Small intestine (tissue), 7 donors: ENCODE results near the gene PAM. TPM values are rescaled to one million over a fixed set of nuclear protein-coding genes. Genes with fewer than 3 reads are reported as not detected.

ENCODE experiments used
- DNase-seq, 2 donors: peaks; one replicate each; pipeline versions ENCODE4 v3.0.0 to v3.0.0-alpha.2; 2013
- FAIRE-seq: peaks from 2 replicates; lab custom pipeline; 2012; peaks lifted over from hg19 to GRCh38; lab: Jason Lieb, UNC
- H3K27ac ChIP-seq, 3 donors: one replicate each; pipeline ENCODE4 v1.5.1; 2013; ENCODE audit warnings: low read length in 2 of 3, mild to moderate bottlenecking in 2 of 3, control low read depth in 1 of 3, inconsistent platforms in 1 of 3, low read depth in 1 of 3, moderate library complexity in 1 of 3
- H3K27me3 ChIP-seq, 3 donors: one replicate each; pipeline ENCODE4 v1.6.1; 2013; ENCODE audit warnings: low read length in 3 of 3, inconsistent platforms in 1 of 3; ENCODE audit not compliant: control insufficient read depth in 3 of 3, insufficient read depth in 3 of 3
- H3K36me3 ChIP-seq, 3 donors: one replicate each; pipeline ENCODE4 v1.6.1; 2013; ENCODE audit warnings: low read length in 3 of 3, inconsistent platforms in 1 of 3, low read depth in 1 of 3, mild to moderate bottlenecking in 1 of 3, moderate library complexity in 1 of 3; ENCODE audit not compliant: control insufficient read depth in 3 of 3, insufficient read depth in 2 of 3
- H3K4me1 ChIP-seq, 3 donors: one replicate each; pipeline ENCODE4 v1.6.1; 2013; ENCODE audit warnings: low read length in 2 of 3, inconsistent platforms in 1 of 3, low read depth in 1 of 3, mild to moderate bottlenecking in 1 of 3, moderate library complexity in 1 of 3; ENCODE audit not compliant: control insufficient read depth in 3 of 3, insufficient read depth in 2 of 3
- H3K4me3 ChIP-seq, 3 donors: one replicate each; pipeline ENCODE4 v1.5.1; 2013; ENCODE audit warnings: low read length in 3 of 3, control low read depth in 1 of 3, inconsistent platforms in 1 of 3, low read depth in 1 of 3, mild to moderate bottlenecking in 1 of 3, moderate library complexity in 1 of 3
- H3K9me3 ChIP-seq, 2 donors: one replicate each; pipeline ENCODE4 v1.6.1; 2013; ENCODE audit warnings: low read depth in 1 of 2, low read length in 1 of 2; ENCODE audit not compliant: control insufficient read depth in 2 of 2, insufficient read depth in 1 of 2
- WGBS, 3 donors: extraction: QIAGEN DNeasy Blood & Tissue Kit; methylation state at CpG; one replicate each; pipeline ENCODE4 v1.1.7; 2013; 5-methylcytosine and 5-hydroxymethylcytosine counted together
- polyA plus RNA-seq, 4 donors: library from polyadenylated mRNA; stranded (reverse) in 3 of 4; unstranded in 1 of 4; fragments of 200-250 nt in 3 of 4; fragments of 120-200 nt in 1 of 4; gene quantifications; one replicate each; pipeline versions ENCODE4 v1.2.1 to v1.2.3, GENCODE V29; 2013
- donor health status: healthy with polysubstance abuse.
- donor health status: control.
- donor health status: control.
- donor health status: Bipolar disorder and iron deficiency.
- donor health status: healthy.

Gene PAM
- polyA plus RNA-seq, 4 donors = 40.3 to 110 (median 59.8) TPM

DNA sequence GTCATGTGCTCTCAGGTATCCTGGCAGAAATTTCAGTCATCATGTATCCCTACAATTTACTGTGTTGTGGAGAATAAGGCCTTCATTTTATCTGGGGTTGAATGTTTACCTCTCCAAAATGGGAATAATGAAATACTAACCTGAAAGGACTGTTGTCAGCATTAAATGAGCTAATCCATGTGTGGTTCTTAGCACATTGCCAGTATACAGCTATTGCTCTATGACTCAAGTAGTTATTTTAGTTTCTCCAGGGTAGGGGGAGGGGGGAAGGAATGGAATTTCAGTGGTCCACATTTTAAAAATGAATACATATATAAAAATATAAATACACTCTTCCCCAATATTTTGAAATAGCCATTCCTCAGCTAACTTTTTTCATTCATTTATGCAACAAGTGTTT is 3.5 kb downstream of the PAM start:
- Histone ChIP-seq H3K27ac (no peak overlapping the region), H3K4me1 (peaks cover 1 to 19% (median 2%) of the 10 kb centered on the region in 3 donors), H3K27me3 (peaks cover 0 to 11% (median 2%) of the 10 kb centered on the region in 3 donors), H3K9me3 (no peaks in the 10 kb centered on the region), H3K36me3 (no peaks in the 10 kb centered on the region), H3K4me3 (no peak overlapping the region)
- DNase-seq (no peak), FAIRE-seq (no peak)

DNA sequence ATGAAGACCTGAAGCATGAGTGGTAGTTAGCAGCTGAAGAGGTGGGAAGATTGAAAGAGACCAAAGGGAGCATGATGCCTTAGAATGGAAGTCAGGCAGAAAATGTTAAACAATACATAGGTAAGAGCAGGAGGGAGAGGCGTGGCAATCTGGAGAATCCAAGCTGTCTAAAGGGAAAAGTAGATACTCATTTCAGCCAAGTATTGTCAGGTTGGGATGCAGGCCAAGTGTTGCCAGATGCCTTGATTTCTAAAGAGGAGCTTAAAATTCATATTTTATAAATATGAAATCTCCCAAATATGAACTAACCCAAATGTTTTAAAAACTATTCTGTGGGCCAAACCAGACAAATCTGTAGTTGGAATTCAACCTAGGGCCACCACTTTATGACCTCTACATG is 4.2 kb downstream of the PAM start:
- Histone ChIP-seq H3K27me3 (peaks cover 0 to 4% (median 0%) of the 10 kb centered on the region in 3 donors), H3K27ac (no peak overlapping the region), H3K4me1 (peaks cover 2 to 14% (median 3%) of the 10 kb centered on the region in 3 donors), H3K36me3 (no peaks in the 10 kb centered on the region), H3K9me3 (no peaks in the 10 kb centered on the region), H3K4me3 (no peak overlapping the region)
- FAIRE-seq = no peak
- 93 to 95% (median 94%) methylated on average over 1 of the region's 1 CpG for WGBS, 3 donors
- no peak for DNase-seq

DNA sequence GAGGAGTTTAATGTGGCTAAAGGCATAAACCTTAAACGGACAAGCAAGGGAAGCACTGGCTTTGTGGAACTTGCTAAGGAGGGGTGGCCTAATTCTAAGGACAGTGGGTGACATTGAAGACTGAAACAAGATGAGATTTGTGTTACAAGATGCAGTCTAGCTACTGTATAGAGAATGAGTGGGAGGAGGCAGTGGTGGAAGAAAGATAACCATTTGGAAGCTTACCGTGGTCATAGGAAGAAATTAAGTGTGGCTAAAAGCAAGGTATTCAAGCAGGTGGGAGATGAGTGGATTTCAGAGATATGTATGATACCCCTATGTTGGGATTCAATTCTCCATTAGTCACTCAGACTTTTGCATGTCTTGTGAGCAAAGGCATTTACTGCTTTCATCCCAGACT is 4.6 kb downstream of the PAM start:
- DNase-seq (no peak), FAIRE-seq (no peak)
- Histone ChIP-seq H3K36me3 (no peaks in the 10 kb centered on the region), H3K4me1 (peaks cover 2 to 10% (median 4%) of the 10 kb centered on the region in 3 donors), H3K9me3 (no peaks in the 10 kb centered on the region), H3K27me3 (no peaks in the 10 kb centered on the region), H3K27ac (no peak overlapping the region), H3K4me3 (no peak overlapping the region)
- 82 to 91% (median 84%) methylated on average over 2 of the region's 2 CpGs for WGBS, 3 donors

DNA sequence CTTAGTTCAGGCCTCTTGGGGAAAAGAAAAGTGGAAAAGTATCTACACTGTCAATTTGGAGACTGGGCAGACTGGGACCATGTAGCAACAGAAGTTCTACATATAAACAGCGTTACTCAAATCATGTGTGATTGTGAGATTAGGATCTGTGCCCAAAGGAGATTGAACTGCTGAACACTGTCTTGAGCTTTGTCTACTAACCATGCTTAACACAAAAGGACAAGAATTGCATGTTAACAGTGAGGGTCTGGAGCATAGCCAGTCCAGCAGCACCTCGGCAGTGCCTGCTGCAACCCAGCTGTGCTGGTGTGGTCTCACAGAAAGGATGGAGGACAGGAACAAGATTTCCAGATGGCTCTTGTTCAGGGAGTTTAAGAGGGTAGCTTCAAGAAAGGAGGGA is 5.7 kb downstream of the PAM start:
- H3K36me3 ChIP-seq = no peaks in the 10 kb centered on the region
- H3K27ac ChIP-seq = no peak overlapping the region
- WGBS, 3 donors = 52 to 75% (median 57%) methylated on average over 2 of the region's 2 CpGs
- no peak for DNase-seq
- H3K27me3 ChIP-seq = no peaks in the 10 kb centered on the region
- H3K4me1 ChIP-seq = peaks cover 2 to 10% (median 5%) of the 10 kb centered on the region in 3 donors
- no peaks in the 10 kb centered on the region for H3K9me3 ChIP-seq
- no peak for FAIRE-seq
- H3K4me3 ChIP-seq = no peak overlapping the region

DNA sequence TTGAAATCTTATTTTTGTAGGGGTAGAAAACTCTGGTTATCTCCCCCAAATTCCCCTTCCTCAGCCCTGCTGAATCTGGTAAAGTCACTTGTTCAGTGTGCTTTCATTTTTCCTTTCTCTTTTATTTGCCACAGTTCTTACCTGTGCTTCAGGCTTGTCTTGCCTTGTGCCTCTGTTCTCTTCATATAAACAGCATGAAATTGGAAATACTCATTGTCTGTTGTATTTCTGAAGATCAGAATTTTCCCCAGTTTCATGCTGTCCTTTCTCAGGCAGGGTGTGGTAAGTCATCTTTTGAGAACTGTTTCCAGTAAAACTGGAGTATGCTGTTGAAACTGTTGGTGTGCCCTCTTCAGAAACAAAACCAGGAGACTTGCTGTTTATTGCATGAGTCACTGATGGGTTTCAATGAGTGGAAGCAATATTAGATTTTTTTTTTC is 7.0 kb downstream of the PAM start:
- Histone ChIP-seq H3K36me3 (no peaks in the 10 kb centered on the region), H3K27me3 (no peaks in the 10 kb centered on the region), H3K4me3 (no peak overlapping the region), H3K9me3 (no peaks in the 10 kb centered on the region), H3K4me1 (peaks cover 2 to 5% (median 5%) of the 10 kb centered on the region in 3 donors), H3K27ac (no peak overlapping the region)
- FAIRE-seq (no peak), DNase-seq (peak in 1 of 2 donors; percentile 43)

DNA sequence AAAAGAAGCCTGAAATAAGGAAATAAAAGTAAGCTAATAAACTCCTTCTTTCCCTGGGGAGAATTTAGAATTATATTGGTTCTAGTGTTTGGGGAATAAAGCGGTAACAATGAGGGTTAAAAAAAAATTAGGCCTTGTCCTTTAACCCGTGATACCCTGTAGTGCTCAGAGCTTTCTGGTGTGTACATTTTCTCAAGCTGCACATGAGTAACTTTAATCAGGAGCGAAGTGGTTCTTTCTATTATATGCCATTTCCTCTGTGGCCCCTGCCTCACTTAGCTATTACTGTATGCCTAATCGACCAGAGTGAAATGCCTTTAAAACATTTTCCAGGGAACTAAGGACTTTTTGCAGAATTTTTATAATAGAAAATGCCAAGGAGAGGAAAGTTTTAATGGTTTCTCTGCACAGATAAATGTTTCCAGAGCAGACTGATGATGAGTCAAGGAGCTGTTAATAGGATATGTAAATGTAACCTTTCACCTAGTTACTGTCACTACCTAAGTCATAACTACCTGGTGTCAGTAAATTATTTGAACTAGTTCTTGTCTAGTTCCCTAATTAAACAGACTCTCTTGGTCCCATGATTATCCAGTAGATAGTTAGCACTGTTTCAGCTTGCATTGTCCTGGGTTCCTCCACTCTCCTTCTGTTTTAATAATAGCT is 7.6 kb downstream of the PAM start:
- 52 to 64% (median 53%) methylated on average over 4 of the region's 4 CpGs for WGBS, 3 donors
- H3K27ac ChIP-seq = no peak overlapping the region
- H3K9me3 ChIP-seq = no peaks in the 10 kb centered on the region
- H3K27me3 ChIP-seq = no peaks in the 10 kb centered on the region
- H3K4me3 ChIP-seq = no peak overlapping the region
- DNase-seq = peak in 1 of 2 donors; percentile 25
- no peaks in the 10 kb centered on the region for H3K36me3 ChIP-seq
- H3K4me1 ChIP-seq = peaks cover 2 to 5% (median 5%) of the 10 kb centered on the region in 3 donors
- no peak for FAIRE-seq

DNA sequence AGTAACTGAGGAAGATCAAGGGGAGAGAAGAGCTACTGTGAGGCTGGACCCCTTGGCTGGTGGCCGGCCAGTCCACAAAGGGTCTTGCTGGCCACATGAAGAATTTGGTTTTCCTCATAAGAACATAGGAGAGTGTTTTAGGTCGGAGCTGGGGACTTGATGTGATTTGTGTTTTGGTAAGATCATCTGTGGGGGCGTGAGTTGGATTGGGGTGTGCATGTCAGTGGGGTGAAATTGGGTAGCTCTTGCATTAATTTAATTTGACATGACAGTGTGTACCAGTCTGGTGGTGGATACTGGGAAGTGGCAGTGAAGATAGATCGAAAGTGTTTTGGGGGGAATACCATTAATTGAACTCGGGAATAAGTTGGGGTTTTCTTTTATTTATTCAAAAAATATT is 8.6 kb downstream of the PAM start:
- no peaks in the 10 kb centered on the region for H3K27me3 ChIP-seq
- DNase-seq (no peak), FAIRE-seq (no peak)
- no peaks in the 10 kb centered on the region for H3K9me3 ChIP-seq
- no peak overlapping the region for H3K4me3 ChIP-seq
- peaks cover 2 to 5% (median 5%) of the 10 kb centered on the region in 3 donors for H3K4me1 ChIP-seq
- H3K27ac ChIP-seq = no peak overlapping the region
- 88 to 94% (median 89%) methylated on average over 5 of the region's 5 CpGs for WGBS, 3 donors
- H3K36me3 ChIP-seq = no peaks in the 10 kb centered on the region

DNA sequence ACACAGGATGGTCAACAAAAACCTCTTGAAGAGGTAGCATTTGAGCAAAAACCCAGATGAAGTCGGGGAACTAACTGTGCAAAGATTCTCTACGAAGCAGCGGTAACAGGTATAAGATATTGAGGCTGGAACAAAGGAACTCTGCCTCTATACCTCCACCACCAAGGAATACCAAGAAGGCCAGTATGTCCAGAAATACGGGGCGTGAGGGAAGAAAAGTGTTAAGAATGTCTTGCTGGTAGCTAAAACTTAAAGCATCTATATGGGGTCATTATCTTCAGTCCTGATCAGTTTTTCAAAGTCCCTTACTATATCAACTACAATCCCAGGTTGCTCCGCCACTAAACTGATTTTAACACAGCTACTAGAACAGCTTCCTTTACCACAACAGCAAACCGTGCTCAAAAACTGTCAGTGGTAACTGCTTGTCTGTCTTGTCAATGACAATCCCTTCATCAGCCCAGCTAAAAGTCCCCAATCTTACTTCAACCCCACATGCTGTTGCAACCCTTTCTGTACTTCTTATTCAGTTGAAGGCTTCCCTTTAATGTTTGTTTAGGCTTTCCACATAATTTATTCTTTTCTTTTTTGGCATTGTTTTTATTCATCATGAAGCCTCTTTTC is 9.4 kb downstream of the PAM start:
- Histone ChIP-seq H3K36me3 (no peaks in the 10 kb centered on the region), H3K9me3 (no peaks in the 10 kb centered on the region), H3K27me3 (no peaks in the 10 kb centered on the region), H3K4me3 (no peak overlapping the region), H3K27ac (no peak overlapping the region), H3K4me1 (peaks cover 2 to 5% (median 5%) of the 10 kb centered on the region in 3 donors)
- no peak for DNase-seq
- no peak for FAIRE-seq
- 83 to 94% (median 90%) methylated on average over 7 of the region's 7 CpGs for WGBS, 3 donors
